ENCODE data around the gene MDFI.

MDFI gene

DNA sequence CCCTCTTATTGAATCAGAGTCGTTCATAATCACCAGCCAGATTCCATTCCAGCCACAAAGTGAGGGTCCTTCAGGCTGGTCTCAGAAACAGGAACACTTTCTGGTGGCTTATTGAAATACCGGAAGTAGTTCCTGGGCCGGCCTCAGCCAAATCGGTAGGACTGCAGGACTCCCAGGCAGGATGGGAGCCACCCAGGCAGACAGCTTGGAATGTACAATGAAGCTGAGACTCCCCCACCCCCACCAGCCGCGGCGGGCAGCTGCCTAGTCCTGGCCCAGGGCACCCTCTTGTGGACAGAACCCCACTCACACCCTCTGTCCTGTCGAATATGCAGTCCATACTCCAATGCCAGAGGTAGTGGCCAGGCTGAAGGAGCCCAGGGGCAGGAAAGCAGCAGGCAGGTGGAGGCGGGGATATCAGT lies 43.8 kb downstream of the MDFI start:
- TF ChIP-seq CTCF (conservative IDR thresholded peaks at IDR 0.05; ENCODE audit: low read depth, low read length) = peak; percentile 91
- no peak overlapping the region for H3K4me3 ChIP-seq (ENCODE audit: low read length)
- DNase-seq (ENCODE audit: low read depth) = peak; percentile 62

DNA sequence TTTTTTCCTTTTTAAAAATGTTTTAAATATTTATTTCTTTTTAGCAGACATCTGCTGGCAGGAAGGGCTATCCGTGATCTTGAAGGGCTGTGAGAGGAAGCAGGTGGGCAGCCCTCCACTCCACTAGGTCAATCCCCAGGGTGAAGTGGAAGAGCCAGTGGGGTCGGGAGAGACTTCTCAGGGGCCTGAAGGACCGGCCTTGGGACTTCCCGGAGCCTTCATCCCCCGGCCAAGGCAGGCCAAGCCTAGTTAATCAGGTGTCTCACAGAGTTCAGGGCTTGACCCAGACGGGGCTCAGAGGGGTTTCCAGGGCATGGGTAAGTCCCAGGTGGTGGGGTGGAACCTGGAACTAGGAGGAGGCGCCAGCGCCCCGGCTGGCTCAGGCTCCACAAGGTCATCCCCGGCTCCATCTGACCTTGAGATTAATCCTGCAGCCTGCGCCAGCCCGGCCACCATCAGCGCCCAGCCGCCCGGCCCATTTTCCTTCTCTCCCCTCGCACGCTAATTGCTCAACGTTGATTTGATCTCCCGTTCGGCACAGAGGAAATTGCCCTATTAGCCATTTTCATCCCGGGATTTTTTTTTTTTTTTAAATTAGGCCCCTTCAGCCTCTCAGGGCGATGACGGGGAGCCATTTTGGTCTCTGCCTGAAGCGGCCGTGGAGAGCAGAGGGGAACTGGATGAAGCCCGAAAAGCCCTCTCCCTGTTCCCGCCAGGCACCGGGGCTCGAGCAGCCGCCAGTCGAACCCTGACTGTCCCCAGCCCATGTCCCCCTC lies 44.4 kb downstream of the MDFI start:
- TF ChIP-seq CTCF (conservative IDR thresholded peaks at IDR 0.05; ENCODE audit: low read depth, low read length) = no peak
- no peak for DNase-seq (ENCODE audit: low read depth)
- H3K4me3 ChIP-seq (ENCODE audit: low read length) = peak overlapping the region; percentile 38

DNA sequence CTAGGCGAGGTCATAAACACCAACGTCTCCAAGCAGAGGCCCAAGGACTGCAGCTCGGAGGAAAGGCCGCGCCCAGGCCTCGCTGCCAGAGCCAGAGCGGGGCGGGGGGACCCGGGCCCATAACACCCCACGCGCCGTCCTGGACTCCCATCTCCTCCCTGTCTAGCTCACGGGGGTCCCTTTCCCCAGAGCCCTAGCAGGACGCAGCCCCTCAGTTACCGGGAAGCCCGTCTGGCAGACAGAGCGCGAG lies 44.9 kb downstream of the MDFI start:
- TF ChIP-seq CTCF (conservative IDR thresholded peaks at IDR 0.05; ENCODE audit: low read depth, low read length) = no peak
- no peak for DNase-seq (ENCODE audit: low read depth)
- peak overlapping the region; percentile 38 for H3K4me3 ChIP-seq (ENCODE audit: low read length)

GRCh38 chr6:41683523-41684310 lies 45.4 kb downstream of the MDFI start:
- DNase-seq (ENCODE audit: low read depth) = no peak
- peak; percentile 85 for TF ChIP-seq CTCF (conservative IDR thresholded peaks at IDR 0.05; ENCODE audit: low read depth, low read length)
- peak overlapping the region; percentile 38 for H3K4me3 ChIP-seq (ENCODE audit: low read length)

DNA sequence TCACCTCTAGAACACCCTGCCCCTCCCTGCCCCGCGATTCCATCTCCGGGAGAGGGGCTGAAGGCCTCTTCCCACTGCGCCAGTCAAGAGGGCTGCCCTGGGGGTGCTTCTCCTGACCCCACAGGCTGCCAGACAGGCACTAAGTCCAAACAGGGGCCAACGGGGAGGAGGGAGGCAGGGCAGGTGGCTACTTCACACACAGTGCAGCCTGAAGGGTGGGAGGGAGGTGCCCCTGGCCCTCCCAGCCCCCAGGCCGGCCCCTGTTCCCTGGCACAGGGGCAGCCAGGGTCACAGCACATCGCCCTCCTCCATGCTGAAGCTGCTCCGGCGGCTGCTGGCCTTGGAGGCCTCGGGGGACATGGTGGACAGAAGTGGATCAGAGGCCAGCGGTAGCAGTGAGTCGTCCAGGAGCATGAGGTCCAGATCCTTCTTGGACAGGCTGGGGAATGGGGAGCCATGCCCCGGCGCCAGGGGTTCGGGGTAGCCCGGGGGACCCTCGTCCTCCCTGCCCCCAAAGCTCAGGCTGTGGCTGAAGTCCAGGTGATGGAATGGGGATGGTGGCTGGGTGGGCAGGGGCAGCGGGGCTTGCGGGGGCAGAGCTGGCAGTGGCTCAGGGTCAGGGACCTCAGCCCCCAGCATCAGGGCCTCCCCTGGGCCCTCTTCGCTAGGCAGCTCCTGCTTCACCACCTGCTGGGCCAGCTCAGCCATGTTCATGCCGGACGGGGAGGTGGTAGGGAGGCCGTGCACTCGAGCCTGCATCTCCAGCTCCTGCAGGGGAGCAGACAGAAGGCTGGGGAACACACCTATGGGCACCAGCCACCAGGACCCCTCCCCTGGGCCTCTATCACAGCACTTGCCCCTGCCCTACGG lies 46.3 kb downstream of the MDFI start:
- no peak for DNase-seq (ENCODE audit: low read depth)

More for the DNA sequence above, 46.3 kb downstream of the MDFI start:
- no peak for TF ChIP-seq CTCF (conservative IDR thresholded peaks at IDR 0.05; ENCODE audit: low read depth, low read length)
- H3K4me3 ChIP-seq (ENCODE audit: low read length) = no peak overlapping the region
